Measurements from ENCODE around the gene NELL2. TPM values are rescaled to one million over a fixed set of nuclear protein-coding genes. Genes with fewer than 3 reads are reported as not detected.

NELL2 gene
- total RNA-seq, 1 experiment from 2014 or later = 1.1 TPM

- CTCF ChIA-PET = no interaction called here
- no peak for DNase-seq (ENCODE audit: low read depth, low spot score)
- POLR2A ChIA-PET = no interaction called here
- no peaks in the 10 kb centered on the region for H3K36me3 ChIP-seq (ENCODE audit: control insufficient read depth in 1 of 2, insufficient read depth in 2 of 2, low read length in 2 of 2)
- no peak overlapping the region for H3K27ac ChIP-seq (ENCODE audit: low read depth, low read length)
- RAD21 ChIA-PET (ENCODE audit: low non-redundant PET in 1 of 2, low total read pairs in 2 of 2, uncharacterized antibody in 2 of 2, unreplicated experiment in 2 of 2) = no interaction called here
- H2AFZ ChIP-seq (ENCODE audit: low read depth, low read length, poor library complexity, severe bottlenecking) = no peak overlapping the region
- H3K9ac ChIP-seq (ENCODE audit: low read length) = no peak overlapping the region
- no peaks in the 10 kb centered on the region for H3K9me3 ChIP-seq (ENCODE audit: control insufficient read depth in 1 of 2, insufficient read depth in 1 of 2, low read depth in 1 of 2, low read length in 2 of 2)
- no peaks in the 10 kb centered on the region for H4K20me1 ChIP-seq (ENCODE audit: insufficient read depth)
- H3K9me2 ChIP-seq (ENCODE audit: insufficient read depth) = no peaks in the 10 kb centered on the region
- H3K79me2 ChIP-seq (ENCODE audit: insufficient read depth, low read length) = no peaks in the 10 kb centered on the region
- no TSS peak for BruUV-seq (replicated peaks)
- no peak overlapping the region for H3K4me3 ChIP-seq (replicated peaks in 1 of 2; ENCODE audit: low read depth in 1 of 2, low read length in 2 of 2)
- H3K4me2 ChIP-seq (ENCODE audit: low read length) = no peak overlapping the region
- ATAC-seq = no peak
- TF ChIP-seq REST (IDR thresholded peaks at IDR 0.05; ENCODE audit: low read depth) (no peak), FOSL1 (IDR thresholded peaks at IDR 0.05; ENCODE audit: low read depth) (no peak), ELF1 (IDR thresholded peaks at IDR 0.05; ENCODE audit: borderline replicate concordance, low read depth) (no peak), ZBTB33 (IDR thresholded peaks at IDR 0.05; ENCODE audit: extremely low read depth, insufficient replicate concordance, low read length) (no peak), YY1 (IDR thresholded peaks at IDR 0.05; ENCODE audit: extremely low read depth, insufficient replicate concordance, low read depth, low read length) (no peak), CEBPB (IDR thresholded peaks at IDR 0.05; ENCODE audit: low read depth) (no peak), CBX3 (IDR thresholded peaks at IDR 0.05; ENCODE audit: low read depth) (no peak), POLR2AphosphoS5 (IDR thresholded peaks at IDR 0.05; ENCODE audit: low read depth, low read length) (no peak), TCF7L2 (IDR thresholded peaks at IDR 0.05; ENCODE audit: borderline replicate concordance, extremely low read depth, insufficient read depth, insufficient read length) (no peak), EZH2 (IDR thresholded peaks at IDR 0.05) (no peak), CTCF (IDR thresholded peaks at IDR 0.05 in 2 of 3, conservative IDR thresholded peaks at IDR 0.05 in 1 of 3; ENCODE audit: borderline replicate concordance in 1 of 3, insufficient read depth in 1 of 3, low read depth in 2 of 3, low read length in 2 of 3) (no peak), SIN3A (IDR thresholded peaks at IDR 0.05; ENCODE audit: low read depth) (no peak), ZNF274 (IDR thresholded peaks at IDR 0.05; ENCODE audit: low read depth, low read length) (no peak), EZH2phosphoT487 (IDR thresholded peaks at IDR 0.05; ENCODE audit: borderline replicate concordance) (no peak), EGR1 (IDR thresholded peaks at IDR 0.05; ENCODE audit: low read depth) (no peak)
- TF ChIP-seq, protein P1, sequence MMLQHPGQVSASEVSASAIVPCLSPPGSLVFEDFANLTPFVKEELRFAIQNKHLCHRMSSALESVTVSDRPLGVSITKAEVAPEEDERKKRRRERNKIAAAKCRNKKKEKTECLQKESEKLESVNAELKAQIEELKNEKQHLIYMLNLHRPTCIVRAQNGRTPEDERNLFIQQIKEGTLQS (IDR thresholded peaks at IDR 0.05) = no peak
- H3K4me1 ChIP-seq (ENCODE audit: control insufficient read depth in 1 of 2, insufficient read depth in 2 of 2, low read length in 2 of 2) = peaks cover 5 to 6% of the 10 kb centered on the region in 2 experiments; a peak in 3 of 4 replicates
- intact Hi-C loops (cut with micrococcal nuclease) = no loop called here
- H3K27me3 ChIP-seq (ENCODE audit: insufficient read depth, low read length) = no peaks in the 10 kb centered on the region
These were observed 287.5 kb downstream of the NELL2 start for GRCh38 chr12:44588651-44589050.

Measured in HCT116 (cell line).